ENCODE measurements around the gene SIDT1.
"Not testable (repeated sequence)": the region's sequence is repeated elsewhere in the genome, so short reads cannot be mapped to it uniquely, and the experiment has no call there.

SIDT1 gene

DNA sequence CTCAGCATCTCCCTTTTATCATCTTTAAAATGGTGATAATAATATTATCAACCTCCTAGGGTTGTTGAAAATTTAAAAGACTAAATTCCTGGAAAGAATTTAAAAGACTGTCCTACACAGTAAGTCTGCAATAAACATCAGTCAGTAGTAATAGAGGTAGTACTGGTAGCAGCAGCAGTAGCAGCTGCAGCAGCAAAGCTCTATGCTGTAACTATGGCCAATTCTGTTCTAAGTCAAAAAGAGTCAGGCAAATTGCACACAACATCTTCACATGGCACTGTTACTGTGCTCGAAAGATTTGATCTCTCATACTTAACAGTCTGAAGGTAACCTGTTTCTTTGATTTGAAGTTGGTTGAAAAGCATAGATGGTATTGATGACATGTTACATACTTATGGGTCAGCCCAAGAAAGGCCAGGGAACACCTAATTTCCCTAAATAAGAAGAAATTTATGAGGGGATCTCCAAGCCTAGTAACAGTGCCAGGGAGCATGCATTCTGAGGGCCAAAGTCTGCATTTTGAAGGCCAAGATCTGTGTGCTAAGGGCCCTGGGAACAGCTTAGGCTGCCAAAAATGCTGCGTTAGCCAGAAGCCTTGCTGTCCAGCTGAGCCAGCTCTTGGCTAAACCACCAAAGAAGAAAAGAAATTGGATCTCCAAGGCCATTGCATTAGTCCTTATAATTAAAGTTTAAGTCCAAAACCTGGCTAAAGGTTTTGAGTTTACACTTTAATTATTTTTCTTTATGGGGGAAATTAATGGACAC is 68.2 kb downstream of the SIDT1 start:
- DNase-seq: no peak

DNA sequence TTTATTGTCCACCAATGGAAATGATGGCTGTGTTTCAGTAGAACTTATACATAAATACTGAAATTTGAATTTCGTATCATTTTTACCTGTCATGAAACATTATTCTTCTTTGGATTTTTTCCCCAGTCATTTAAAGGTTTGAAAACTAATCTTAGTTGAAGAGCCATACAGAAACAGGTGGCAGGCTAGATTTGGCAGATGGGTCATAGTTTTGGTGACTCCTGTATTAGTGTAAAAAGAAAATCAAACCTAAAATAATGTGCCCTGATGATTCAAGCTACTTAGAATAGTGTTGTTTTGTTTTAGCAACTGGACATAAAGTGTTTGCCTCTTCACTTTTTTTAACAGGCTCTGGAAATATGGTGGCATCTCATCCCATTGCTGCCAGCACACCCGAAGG is 68.9 kb downstream of the SIDT1 start:
- no peak for DNase-seq

DNA sequence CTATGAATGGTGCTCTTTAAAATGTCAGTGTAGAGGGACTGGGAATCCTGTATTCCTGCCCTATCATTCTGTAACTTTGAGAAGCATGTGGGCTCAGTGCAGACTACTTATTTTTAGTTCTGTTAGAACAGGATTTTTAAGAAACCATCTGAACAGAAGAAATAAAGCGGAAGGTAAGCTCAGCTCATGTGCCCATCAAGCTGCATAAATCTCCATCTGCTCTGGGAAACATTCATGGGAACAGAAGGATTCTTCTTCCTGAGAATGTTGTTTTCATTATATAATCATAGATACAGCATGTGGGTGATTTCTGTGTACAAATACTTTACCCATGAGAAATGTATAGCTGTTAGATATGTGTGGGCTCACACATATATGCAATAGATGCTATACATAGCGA is 69.9 kb downstream of the SIDT1 start:
- no peak for DNase-seq

DNA sequence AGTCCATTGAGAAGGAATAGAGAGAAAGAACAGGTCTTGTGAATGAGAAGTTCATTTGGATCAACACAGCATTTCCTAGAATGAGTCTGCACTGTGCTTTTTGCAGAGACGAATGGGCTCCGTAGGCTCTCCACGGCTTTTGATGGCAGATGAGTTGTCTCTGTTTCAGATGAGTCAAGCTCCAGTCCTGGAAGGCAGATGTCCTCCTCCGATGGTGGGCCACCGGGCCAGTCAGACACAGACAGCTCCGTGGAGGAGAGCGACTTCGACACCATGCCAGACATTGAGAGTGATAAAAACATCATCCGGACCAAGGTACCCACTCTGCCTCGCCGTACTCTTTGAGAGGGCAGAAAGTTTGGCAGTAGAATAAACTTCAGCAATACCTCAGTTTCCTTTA is 70.5 kb downstream of the SIDT1 start:
- DNase-seq: no peak

DNA sequence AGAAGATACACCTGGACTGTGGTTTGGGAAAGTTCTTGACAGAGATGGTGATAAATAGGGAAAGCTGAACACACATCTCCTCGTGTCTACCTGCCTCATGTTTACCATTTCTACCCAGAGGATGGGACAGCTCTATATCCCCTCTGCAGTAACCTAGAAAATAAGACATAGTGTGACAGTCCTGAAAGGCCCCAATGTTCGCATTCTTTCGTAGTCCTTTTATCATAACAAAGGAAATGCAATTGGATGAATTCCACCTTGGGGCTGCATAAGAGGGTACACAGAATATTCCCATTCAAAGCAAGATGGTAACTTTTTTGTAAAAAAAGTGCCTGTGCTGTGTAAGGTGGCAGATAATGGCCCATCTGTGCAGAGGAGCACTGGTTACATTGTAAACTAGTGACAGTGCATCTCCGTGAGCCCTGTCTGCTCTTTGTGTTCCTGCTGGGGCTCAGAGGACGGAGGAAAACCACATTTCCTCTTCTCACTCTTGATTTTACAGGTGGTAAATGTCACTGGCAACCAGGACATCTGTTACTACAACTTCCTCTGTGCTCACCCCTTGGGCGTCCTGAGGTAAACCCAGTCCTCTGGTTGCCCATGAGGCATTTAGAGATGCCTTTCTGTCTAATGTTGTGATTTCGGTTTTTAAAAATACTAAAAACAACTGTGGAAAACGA is 74.3 kb downstream of the SIDT1 start:
- no peak for DNase-seq

DNA sequence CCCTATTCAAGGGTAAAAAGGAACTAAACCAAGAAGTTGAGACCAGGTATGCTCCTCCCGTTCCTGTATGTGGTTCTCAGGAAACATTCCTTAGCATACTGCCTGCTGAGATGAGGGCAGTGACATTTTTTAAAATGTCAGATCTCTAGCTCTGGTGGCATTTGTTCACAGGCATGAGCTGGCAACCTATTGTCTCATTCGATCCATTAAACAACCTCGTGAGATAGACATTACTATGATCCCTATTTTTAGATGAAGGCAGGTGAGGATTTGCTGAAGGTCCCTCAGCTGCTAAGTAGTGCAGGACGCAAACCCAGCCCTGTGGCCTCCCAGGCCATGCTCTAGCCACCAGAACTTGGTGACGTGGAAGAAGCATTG is 74.9 kb downstream of the SIDT1 start:
- no peak for DNase-seq

DNA sequence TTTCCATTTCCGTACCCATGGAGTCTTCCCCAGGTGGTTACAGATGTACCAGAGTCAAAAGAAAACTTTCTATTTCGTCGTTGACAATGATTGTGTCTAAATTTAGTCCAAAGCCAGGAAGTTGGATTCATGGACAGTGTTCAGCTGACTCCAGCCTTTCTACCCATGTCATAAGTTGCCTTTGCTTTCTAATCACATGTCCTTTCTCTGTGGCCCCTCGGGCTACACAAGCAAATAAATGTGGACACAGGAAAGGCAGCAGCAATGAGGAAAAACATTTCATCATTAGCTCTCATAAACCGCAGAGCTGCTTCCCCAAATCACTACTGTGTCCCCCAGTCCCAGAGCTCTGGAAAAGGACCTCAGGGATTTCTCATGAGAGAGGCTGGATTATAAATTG is 82.0 kb downstream of the SIDT1 start:
- DNase-seq: no peak

DNA sequence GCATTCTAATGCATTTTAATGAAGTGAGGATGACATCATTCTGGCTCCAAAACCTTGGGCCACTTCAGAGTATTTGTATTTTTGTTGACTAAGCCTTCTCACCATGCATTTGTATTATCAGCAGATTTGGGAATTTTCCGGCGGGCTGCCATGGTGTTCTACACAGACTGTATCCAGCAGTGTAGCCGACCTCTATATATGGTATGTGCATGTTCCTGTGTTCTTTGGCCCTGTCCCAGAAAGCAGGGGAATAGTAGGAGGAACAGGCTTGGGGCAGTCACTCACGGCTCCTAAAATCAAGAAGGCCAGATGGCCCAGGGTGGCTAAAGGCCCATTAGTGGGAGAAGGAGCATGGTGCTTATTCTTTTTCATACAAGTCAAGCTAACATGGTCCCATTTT is 83.6 kb downstream of the SIDT1 start:
- DNase-seq: peak; percentile 17

DNA sequence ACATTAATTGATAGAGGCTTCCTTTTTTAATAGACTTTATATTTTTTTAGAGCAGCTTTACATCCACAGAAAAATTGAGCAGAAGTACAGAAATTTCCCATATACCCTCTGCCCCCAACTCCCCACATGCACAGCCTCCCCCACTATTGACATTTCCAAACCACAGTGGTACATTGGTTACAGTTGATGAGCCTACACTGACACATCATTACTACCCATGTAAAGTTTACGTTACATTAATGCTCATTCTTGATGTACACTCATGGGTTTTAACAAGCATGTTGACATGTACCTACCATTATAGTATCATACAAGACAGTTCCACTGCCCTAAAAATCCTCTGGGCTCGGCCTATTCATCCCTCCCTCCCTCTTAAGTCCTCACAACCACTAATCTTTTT is 85.4 kb downstream of the SIDT1 start:
- DNase-seq: no peak

DNA sequence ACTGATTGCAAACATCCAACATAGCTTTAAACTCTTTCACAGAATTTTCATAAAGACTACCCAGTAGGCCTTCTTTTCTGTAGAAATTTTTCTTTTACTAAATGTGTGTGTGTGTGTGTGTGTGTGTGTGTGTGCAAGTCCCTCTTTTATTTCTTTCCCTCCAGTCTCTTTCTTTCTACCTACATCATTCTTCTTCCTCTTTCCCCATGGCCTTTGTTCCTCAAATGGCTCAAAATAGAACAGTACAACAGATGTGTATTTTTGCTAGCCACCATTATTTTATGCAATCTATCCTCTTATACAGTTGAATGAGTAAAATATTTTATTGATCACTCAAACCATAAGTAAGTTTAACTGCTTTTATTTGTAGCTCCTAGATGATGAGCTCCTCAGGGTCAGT is 87.7 kb downstream of the SIDT1 start:
- DNase-seq: no peak

DNA sequence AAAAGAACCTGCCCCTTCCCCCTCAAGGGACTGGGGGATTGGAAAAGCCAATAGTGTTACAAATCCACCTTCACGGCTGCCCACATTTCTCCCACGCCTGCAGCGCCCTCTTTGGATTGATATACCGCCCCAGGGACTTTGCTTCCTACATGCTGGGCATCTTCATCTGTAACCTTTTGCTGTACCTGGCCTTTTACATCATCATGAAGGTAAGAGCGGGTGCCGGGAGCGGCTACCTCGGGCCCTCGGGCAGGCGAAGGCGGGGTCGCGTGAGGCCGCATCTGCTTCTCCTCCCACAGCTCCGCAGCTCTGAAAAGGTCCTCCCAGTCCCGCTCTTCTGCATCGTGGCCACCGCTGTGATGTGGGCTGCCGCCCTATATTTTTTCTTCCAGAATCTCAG is 91.0 kb downstream of the SIDT1 start:
- no peak for DNase-seq

DNA sequence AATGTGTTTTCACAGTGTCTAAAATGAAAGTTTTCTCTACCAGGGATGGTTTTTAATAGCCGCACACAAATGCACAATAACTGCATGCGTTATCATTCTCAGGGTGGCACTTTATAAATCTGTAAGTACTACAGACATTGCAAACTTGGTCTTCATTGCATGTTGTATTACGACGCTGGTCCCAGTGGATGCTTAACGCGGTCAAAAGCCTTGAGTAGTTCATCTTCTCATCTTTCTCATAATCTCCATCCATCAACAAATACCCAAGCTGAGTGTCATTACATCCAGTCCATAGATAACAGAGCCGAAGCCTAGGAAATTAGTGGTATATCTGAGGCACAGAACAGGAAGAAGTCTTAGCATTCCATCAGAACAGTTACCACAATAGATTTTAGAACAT is 91.5 kb downstream of the SIDT1 start:
- DNase-seq: no peak

DNA sequence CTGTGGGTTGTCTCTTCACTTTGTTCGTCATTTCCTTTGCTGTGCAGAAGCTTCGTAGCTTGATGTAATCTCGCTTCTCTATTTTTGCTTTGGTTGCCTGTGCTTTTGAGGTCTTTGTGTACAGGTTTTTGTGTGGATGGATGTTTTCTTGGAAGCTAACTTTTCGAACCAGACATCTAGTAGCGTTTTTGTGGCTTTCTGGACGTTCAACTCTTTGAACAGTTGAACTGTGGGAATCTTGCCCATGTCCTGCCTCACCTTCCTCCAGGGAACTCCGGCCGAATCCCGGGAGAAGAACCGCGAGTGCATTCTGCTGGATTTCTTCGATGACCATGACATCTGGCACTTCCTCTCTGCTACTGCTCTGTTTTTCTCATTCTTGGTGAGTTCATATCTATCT is 93.5 kb downstream of the SIDT1 start:
- no peak for DNase-seq

DNA sequence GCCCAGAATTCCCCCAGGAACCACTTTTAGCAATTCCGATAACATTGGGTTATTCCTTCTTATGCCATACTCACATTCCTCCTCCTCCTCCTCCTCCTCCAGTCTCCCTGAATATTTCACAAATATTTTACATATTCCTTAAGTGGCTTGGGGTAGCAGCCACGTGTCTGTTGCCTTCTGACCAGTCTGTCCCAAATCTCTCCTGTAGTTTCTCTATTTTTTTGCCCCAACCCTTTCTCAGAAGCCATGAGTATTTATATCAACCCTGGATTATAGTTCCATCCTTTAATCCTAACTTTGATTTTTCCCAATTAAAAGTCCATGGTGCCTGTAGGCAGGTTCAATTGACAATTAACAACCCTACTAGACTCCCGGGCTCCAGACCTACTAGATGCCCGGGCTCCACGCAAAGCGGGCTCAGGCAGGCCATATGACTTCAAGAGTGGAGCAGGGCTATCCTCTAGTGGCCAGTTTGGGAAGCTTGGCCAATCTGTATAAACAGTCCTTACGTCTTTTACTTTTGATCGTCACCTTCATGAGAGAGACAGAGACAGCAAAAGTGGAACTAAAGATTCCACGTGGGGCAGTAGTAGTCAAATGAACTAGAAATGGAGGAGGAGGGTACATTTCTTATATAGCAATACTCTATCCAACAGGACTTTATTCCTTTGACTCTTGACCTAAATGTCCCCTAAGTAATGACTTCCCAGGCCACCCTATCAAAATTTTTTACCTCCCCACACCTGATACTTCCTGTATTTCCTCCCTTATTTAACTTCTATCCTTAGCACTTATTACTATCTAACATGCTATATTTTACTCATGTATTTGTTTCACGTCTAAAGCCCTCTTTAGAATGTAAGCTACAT is 94.4 kb downstream of the SIDT1 start:
- peak; percentile 48 for DNase-seq

DNA sequence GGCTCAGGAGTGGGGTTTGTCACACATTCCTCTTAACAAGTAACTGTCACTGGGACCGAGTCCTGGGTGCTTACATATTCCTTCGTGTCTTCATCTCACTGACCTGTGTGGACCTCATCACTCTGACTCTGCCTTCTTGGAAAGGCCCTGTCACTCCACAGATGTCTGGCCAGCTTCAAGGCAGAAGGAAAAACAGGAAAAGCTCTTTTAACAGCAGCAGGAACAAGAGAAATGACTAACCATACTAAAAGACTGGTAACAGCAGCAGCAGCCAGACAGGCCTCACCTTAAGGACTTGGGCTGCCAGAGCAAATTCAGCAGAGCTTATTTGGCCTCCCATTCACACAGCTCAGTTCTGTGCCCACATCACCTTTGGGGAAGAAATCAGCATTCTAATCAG is 96.0 kb downstream of the SIDT1 start:
- no peak for DNase-seq

DNA sequence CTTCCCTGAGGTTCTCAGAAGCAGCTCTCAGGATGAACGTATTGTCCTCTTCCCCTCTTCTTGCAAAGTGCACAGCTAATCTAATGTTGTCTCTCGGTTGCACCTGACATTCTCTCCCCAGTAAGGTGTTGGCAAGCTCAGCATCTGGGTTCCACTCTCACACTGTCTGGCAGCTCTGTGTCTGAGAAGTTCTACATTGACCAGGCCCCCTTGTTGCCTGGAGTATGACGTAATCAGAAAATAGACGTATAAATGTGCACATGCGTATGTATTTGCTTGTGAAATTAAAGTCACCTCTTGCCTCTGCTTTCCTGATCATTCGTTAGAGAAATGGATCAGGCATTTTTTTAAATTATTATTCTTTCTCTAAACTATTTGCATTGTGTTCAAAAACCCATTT is 96.4 kb downstream of the SIDT1 start:
- no peak for DNase-seq

DNA sequence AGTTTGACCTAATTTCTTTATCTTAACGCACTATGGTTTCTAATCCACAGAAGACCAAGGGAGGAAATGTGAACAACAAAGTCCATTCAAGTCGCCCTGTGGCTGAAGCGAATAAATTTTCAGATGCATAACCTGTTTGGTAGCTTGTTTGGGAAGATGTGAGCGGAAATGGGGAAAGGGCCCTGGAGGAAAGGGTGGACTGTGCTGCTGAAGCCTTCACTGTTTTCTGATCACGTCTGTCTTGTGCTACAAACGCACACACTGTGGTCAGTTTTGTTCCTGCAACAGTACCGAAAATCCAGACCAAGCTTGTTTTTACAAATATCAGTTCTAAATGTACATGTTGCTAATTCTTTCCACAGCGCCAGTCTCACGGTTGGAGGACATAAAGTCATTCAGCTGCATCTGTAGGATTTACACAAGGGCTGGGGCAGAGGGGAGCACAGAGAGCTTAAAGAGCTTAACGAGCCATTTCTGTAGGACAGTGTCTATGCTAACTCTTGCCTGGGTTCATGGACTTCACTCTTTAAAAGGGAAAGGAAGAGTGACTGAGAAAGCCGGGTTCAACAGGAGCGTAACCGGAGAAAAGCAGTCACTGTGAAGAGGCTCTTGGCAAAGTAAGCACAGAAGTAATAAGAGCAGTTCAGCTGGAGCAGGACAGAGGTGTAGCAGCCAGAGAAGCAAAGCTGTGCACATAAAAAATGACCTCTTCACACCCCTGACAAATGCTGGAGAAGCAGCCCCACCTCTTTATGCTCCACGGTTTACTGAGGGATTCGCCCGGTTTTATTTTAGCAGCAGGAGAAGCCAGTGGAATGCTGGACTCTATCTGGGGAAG is 97.4 kb downstream of the SIDT1 start:
- no peak for DNase-seq

DNA sequence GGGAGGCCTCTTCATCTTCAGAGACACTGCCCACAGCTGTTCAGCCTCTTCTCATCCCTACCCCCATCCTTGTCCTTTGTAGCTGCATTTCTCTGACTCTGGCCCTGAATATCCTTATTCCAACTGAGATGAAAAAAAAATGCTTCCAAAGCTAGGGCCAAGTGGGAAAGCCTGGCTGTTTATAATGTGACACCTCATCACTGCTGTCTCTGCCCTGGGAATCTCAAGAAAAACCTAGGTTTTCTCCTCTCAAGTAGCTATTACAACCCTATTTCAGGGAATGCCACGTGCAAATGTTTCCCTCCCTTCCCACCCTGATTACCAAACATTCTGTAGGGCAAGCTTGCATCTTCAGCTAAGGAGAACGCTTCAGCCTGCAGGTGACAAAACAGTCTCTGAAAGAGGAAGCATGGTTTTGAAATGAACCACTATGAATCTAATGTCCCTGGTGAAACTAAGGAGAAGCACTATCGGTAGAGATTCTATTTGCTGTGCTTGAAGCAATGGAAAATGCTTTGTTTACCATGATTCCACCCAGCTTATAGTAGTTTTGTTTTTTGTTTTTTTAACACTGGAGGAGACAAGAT is 98.7 kb downstream of the SIDT1 start:
- no peak for DNase-seq

DNA sequence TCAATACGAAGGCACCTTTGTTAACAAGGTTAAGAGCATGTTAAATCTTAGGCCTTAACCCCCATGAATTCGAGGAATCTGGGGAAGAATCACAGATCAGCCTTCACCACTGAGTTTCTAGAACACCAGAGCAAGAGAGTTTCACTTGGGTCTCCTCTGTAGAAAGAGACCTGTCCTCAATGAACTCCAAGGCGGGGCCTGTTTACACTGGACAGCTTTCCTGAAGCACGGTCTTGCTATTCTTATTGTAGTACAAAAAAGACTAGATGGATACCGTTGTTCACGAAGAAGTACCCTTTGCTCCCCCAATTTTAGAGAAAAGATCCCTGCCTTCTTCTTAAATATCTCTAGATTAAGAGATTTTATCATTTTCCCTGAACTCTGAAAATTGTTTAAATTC is 99.2 kb downstream of the SIDT1 start:
- DNase-seq: no peak

DNA sequence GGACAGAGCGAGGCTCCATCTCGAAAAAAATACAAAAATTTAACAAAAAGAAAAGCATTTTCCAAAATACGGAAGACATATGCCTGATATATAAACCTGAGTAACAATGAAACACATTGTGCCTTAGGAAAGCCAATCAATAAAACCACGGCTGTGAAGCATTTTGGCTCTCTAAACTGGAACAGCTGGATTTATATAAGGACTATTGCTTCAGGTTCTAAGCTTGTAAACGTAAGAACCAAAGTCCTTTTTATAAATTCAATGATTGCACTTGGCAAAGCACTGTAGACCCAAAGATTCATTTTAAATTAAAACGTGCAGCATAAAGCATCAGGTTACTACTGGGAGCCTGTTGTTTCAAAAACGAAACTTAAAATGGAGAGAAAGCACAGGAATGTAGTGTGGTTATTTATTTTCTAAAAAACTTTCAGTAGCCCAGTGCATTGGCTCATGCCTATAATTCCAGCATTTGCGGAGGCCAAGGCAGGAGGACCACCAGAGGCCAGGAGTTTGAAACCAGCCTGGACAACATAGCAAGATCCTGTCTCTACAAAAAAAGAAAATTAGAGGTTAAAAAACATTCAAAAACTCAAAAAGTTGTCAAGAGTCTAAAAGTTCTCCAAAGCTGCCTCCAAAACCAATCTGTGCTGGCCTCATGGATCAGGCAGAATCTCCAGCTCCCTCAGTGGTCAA is 102.6 kb downstream of the SIDT1 start:
- no peak for DNase-seq

DNA sequence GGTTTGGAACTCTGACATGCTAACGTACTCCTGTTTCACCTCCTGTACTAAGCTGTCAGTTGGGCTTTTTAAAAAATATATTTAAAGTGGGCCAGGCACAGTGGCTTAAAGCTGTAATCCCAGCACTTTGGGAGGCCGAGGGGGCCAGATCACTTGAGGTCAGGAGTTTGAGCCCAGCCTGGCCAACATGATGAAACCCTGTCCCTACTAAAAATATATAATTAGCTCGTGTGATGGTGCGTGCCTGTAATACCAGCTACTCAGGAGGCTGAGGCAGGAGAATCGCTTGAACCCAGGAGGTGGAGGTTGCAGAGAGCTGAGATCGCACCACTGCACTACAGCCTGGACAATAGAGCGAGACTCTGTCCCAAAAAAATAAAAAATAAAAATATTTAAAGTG is 103.7 kb downstream of the SIDT1 start:
- DNase-seq: not testable (repeated sequence)

DNA sequence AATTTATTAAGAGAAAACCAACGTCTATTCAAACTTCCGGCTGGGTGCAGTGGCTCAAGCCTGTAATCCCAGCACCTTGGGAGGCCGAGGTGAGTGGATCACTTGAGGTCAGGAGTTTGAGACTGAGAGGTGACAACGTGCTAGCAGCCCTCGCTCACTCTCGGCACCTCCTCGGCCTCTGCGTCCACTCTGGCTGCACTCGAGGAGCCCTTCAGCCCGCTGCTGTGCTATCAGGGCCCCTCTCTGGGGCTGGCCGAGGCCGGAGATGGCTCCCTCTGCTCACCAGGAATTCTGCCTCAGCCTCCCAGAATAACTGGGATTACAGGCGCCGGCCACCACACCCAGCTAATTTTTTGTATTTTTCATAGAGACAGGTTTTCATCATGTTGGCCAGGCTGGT is 105.4 kb downstream of the SIDT1 start:
- no peak for DNase-seq
